H1 (cell line): ENCODE results near the gene AGBL4. TPM values are rescaled to one million over a fixed set of nuclear protein-coding genes. Genes with fewer than 3 reads are reported as not detected.
"Not testable (repeated sequence)": the region's sequence is repeated elsewhere in the genome, so short reads cannot be mapped to it uniquely, and the experiment has no call there.

Source experiments
- CTCF ChIA-PET: fragments of 300-600 bp; sonication (Branson Sonifier 250); formaldehyde crosslinking; loops from one replicate; lab custom pipeline; 2021; ENCODE audit not compliant: partially characterized antibody; lab: Charles Lee
- POLR2A ChIA-PET: fragments of 300-600 bp; sonication (Branson Sonifier 250); formaldehyde crosslinking; loops from one replicate; lab custom pipeline; 2021; ENCODE audit warnings: inconsistent platforms; ENCODE audit not compliant: partially characterized antibody; lab: Charles Lee
- DNase-seq, 2 experiments: peaks; one replicate each; pipeline versions ENCODE4 v3.0.0 to v3.0.0-alpha.2; 2010 to 2022; ENCODE audit warnings: low spot score in 2 of 2, low read depth in 1 of 2, mixed read lengths in 1 of 2
- FAIRE-seq: peaks from 2 replicates; lab custom pipeline; 2011; peaks lifted over from hg19 to GRCh38; lab: Jason Lieb, UNC
- H2AFZ ChIP-seq: 2 replicates; pipeline ENCODE4 v1.8.1; 2012; ENCODE audit warnings: low read length, inconsistent platforms
- H2AK5ac ChIP-seq: 2 replicates; pipeline ENCODE4 v1.6.1; 2013; ENCODE audit warnings: low read depth, low read length
- H2BK120ac ChIP-seq: replicated peaks from 2 replicates; pipeline ENCODE3; 2013; ENCODE audit warnings: low read depth, low read length, inconsistent platforms
- H2BK12ac ChIP-seq: 2 replicates; pipeline ENCODE4 v1.6.1; 2013; ENCODE audit warnings: low read depth, low read length
- H2BK15ac ChIP-seq: 2 replicates; pipeline ENCODE4 v1.6.1; 2013; ENCODE audit warnings: low read length
- H2BK20ac ChIP-seq: 2 replicates; pipeline ENCODE4 v1.6.1; 2013; ENCODE audit warnings: low read length
- H2BK5ac ChIP-seq: 2 replicates; pipeline ENCODE4 v1.6.1; 2013; ENCODE audit warnings: low read depth, low read length
- H3K14ac ChIP-seq: 2 replicates; pipeline ENCODE4 v1.6.1; 2013; ENCODE audit warnings: inconsistent platforms; ENCODE audit not compliant: insufficient read length
- H3K18ac ChIP-seq: 2 replicates; pipeline ENCODE4 v1.6.1; 2013; ENCODE audit warnings: low read length; ENCODE audit errors: extremely low read depth
- H3K23ac ChIP-seq: 2 replicates; pipeline ENCODE4 v1.6.1; 2013; ENCODE audit warnings: inconsistent platforms; ENCODE audit not compliant: insufficient read length
- H3K23me2 ChIP-seq: 2 replicates; pipeline ENCODE4 v1.6.1; 2013; ENCODE audit warnings: low read depth, low read length
- H3K27ac ChIP-seq: 2 replicates; pipeline ENCODE4 v1.6.1; 2011; ENCODE audit warnings: low read depth, low read length, inconsistent platforms
- H3K27me3 ChIP-seq, 4 experiments: replicated peaks in 1 of 4; 1 replicate in 1 of 4; 2 replicates in 3 of 4; pipeline versions ENCODE4 v1.6.1 to v1.8.1; 2011 to 2013; ENCODE audit warnings: low read length in 3 of 4, mild to moderate bottlenecking in 3 of 4, inconsistent platforms in 2 of 4, mixed read lengths in 2 of 4, moderate library complexity in 1 of 4; ENCODE audit not compliant: control insufficient read depth in 3 of 4, insufficient read depth in 3 of 4; ENCODE audit errors: extremely low read depth in 1 of 4
- H3K36me3 ChIP-seq, 4 experiments: 2 replicates each; pipeline versions ENCODE4 v1.6.1 to v1.8.1; 2011 to 2013; ENCODE audit warnings: mild to moderate bottlenecking in 4 of 4, low read length in 3 of 4, moderate library complexity in 2 of 4, control low read depth in 1 of 4, inconsistent platforms in 1 of 4; ENCODE audit not compliant: insufficient read depth in 4 of 4, control insufficient read depth in 2 of 4
- H3K4ac ChIP-seq: replicated peaks from 2 replicates; pipeline ENCODE3; 2013; ENCODE audit warnings: low read length, low read depth, mixed read lengths, inconsistent platforms; ENCODE audit not compliant: insufficient read length
- H3K4me1 ChIP-seq, 4 experiments: replicated peaks in 1 of 4; 1 replicate in 1 of 4; 2 replicates in 3 of 4; pipeline versions ENCODE4 v1.6.1 to v1.8.1; 2011 to 2013; ENCODE audit warnings: low read length in 3 of 4, inconsistent platforms in 2 of 4, mixed read lengths in 1 of 4; ENCODE audit not compliant: insufficient read depth in 4 of 4, control insufficient read depth in 3 of 4
- H3K4me2 ChIP-seq, 2 experiments: 2 replicates each; pipeline versions ENCODE4 v1.6.1 to v1.8.1; 2011 to 2013; ENCODE audit warnings: low read depth in 2 of 2, low read length in 2 of 2, control low read depth in 1 of 2, inconsistent platforms in 1 of 2, mild to moderate bottlenecking in 1 of 2; ENCODE audit not compliant: insufficient read depth in 1 of 2
- H3K4me3 ChIP-seq, 4 experiments: fragments of 200-600, 300-600 bp in 1 of 4; sonication (generic), shearing (Covaris generic), sonication (Bioruptor Twin) in 1 of 4; 2 replicates each; pipeline versions ENCODE4 v1.5.1 to v1.8.1; 2011 to 2016; ENCODE audit warnings: low read length in 4 of 4, low read depth in 3 of 4, control low read depth in 2 of 4, inconsistent platforms in 2 of 4, mild to moderate bottlenecking in 2 of 4, mixed read lengths in 1 of 4, moderate library complexity in 1 of 4; ENCODE audit not compliant: insufficient read depth in 2 of 4; ENCODE audit errors: extremely low read depth in 1 of 4
- H3K56ac ChIP-seq: replicated peaks from 2 replicates; pipeline ENCODE3; 2013; ENCODE audit warnings: low read depth, mild to moderate bottlenecking, mixed read lengths, low read length, inconsistent platforms; ENCODE audit not compliant: insufficient read length
- H3K79me1 ChIP-seq: 2 replicates; pipeline ENCODE4 v1.6.1; 2013; ENCODE audit warnings: low read depth, low read length, control low read depth
- H3K79me2 ChIP-seq, 2 experiments: 2 replicates each; pipeline versions ENCODE4 v1.6.1 to v1.8.1; 2012 to 2013; ENCODE audit warnings: low read length in 2 of 2, mild to moderate bottlenecking in 2 of 2, inconsistent platforms in 1 of 2; ENCODE audit not compliant: insufficient read depth in 2 of 2, control insufficient read depth in 1 of 2
- H3K9ac ChIP-seq, 4 experiments: replicated peaks in 1 of 4; 1 replicate in 1 of 4; 2 replicates in 3 of 4; pipeline versions ENCODE4 v1.6.1 to v1.8.1; 2011 to 2013; ENCODE audit warnings: low read depth in 3 of 4, low read length in 3 of 4, control low read depth in 2 of 4, mild to moderate bottlenecking in 2 of 4, moderate library complexity in 2 of 4, inconsistent platforms in 1 of 4; ENCODE audit errors: extremely low read depth in 1 of 4
- H3K9me3 ChIP-seq, 2 experiments: 2 replicates each; pipeline versions ENCODE4 v1.6.1 to v1.8.1; 2012 to 2013; ENCODE audit warnings: mild to moderate bottlenecking in 2 of 2, moderate library complexity in 2 of 2, control low read depth in 1 of 2, inconsistent platforms in 1 of 2, low read depth in 1 of 2, low read length in 1 of 2, mixed read lengths in 1 of 2; ENCODE audit not compliant: insufficient read depth in 2 of 2
- H4K20me1 ChIP-seq, 2 experiments: replicated peaks in 1 of 2; 2 replicates each; pipeline versions ENCODE3 to v1.8.1; 2011 to 2013; ENCODE audit warnings: inconsistent platforms in 2 of 2, low read length in 2 of 2, mild to moderate bottlenecking in 1 of 2; ENCODE audit not compliant: insufficient read depth in 2 of 2, control insufficient read depth in 1 of 2
- H4K5ac ChIP-seq: 2 replicates; pipeline ENCODE4 v1.6.1; 2013; ENCODE audit warnings: low read length, low read depth, mixed read lengths, inconsistent platforms; ENCODE audit not compliant: insufficient read length
- H4K8ac ChIP-seq: 2 replicates; pipeline ENCODE4 v1.8.0; 2013; ENCODE audit warnings: mild to moderate bottlenecking, moderate library complexity, low read length, inconsistent platforms; ENCODE audit not compliant: insufficient read depth; ENCODE audit errors: extremely low read depth
- H4K91ac ChIP-seq: replicated peaks from 2 replicates; pipeline ENCODE3; 2013; ENCODE audit warnings: low read length, mixed read lengths, inconsistent platforms; ENCODE audit not compliant: insufficient read length
- WGBS, 2 experiments: shearing (Covaris generic) in 1 of 2; methylation state at CpG; one replicate each; pipeline versions ENCODE4 v1.1.6 to v1.1.7; 2013 to 2015; ENCODE audit warnings: low lambda C conversion rate in 2 of 2, mixed read lengths in 2 of 2, inconsistent platforms in 1 of 2, low coverage in 1 of 2, missing lambda C conversion rate in 1 of 2; ENCODE audit not compliant: insufficient replicate concordance in 2 of 2, insufficient coverage in 1 of 2, insufficient read length in 1 of 2; ENCODE audit errors: extremely low coverage in 1 of 2, missing lambda C conversion rate in 1 of 2; 5-methylcytosine and 5-hydroxymethylcytosine counted together
- polyA plus RNA-seq, 7 experiments: library from polyadenylated mRNA; depleted of rRNA in 3 of 7; stranded (reverse) in 5 of 7; unstranded in 2 of 7; fragments of >200 nt in 5 of 7; fragments of 200-250 nt in 2 of 7; gene quantifications; 1 replicate in 5 of 7; 2 replicates in 1 of 7; 4 replicates in 1 of 7; pipeline versions ENCODE4 v1.2.1 to v1.2.3, GENCODE V29; 2011 to 2013; ENCODE audit warnings: missing spikeins in 2 of 7, mixed read lengths in 2 of 7
- total RNA-seq: library from RNA; stranded (reverse); fragmentation: NEBNext Ultra II Directional; extraction: Animal tissue kit (Norgen Biotek cat#: 25700); gene quantifications from 2 replicates; pipeline ENCODE4 v1.2.1, GENCODE V29; 2021

AGBL4 gene
- total and polyA plus RNA-seq, 2 of the 8 experiments (the other 6 are each of a cell fraction or from before 2014, with no cell fraction given): 0.41 to 0.45 TPM

- H2BK5ac ChIP-seq, POLR2A ChIA-PET, H4K5ac ChIP-seq, H3K9ac ChIP-seq, H4K8ac ChIP-seq, H3K18ac ChIP-seq, H3K4me2 ChIP-seq, H3K4me1 ChIP-seq, DNase-seq, H2AFZ ChIP-seq, H3K14ac ChIP-seq, H2AK5ac ChIP-seq, H2BK120ac ChIP-seq, H2BK12ac ChIP-seq, H4K20me1 ChIP-seq, H3K4me3 ChIP-seq, FAIRE-seq, H2BK15ac ChIP-seq, H3K27me3 ChIP-seq, H3K27ac ChIP-seq, H3K79me2 ChIP-seq, CTCF ChIA-PET, H3K23ac ChIP-seq, H3K56ac ChIP-seq, H3K4ac ChIP-seq, H3K79me1 ChIP-seq, H4K91ac ChIP-seq, H2BK20ac ChIP-seq, H3K36me3 ChIP-seq, H3K23me2 ChIP-seq: not testable (repeated sequence)
- 85% methylated on average over 11 of the region's 11 CpGs; no CpG with 5 or more reads in 1 of the 2 experiments for WGBS, 2 experiments
- H3K9me3 ChIP-seq: peaks cover 40 to 57% of the 10 kb centered on the region in 2 experiments
Measured at GRCh38 chr1:49915301-49915700, 108.5 kb downstream of the AGBL4 start.
